ENCODE data around the gene NFATC2.

NFATC2 gene

DNA sequence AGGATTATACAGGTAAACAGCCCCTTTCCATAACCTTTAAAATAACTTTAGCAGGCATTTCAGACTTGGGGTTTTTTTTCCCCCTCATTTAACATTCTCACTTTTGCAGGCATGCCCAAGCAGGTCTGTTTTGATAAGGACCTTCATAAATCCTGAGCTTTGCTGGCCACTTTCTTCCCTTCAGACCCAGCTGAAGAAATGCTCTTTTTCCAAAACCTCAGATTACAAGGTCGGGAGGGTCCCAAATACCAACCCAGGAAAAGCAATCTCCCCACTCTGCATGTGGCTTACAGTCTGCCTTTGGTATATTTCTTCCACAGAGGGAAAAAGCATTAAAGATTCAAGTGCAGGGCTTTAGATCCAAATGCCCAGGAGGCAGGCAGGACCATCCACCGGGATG, 6.8 kb downstream of the NFATC2 start:
- DNase-seq, result no peak

DNA sequence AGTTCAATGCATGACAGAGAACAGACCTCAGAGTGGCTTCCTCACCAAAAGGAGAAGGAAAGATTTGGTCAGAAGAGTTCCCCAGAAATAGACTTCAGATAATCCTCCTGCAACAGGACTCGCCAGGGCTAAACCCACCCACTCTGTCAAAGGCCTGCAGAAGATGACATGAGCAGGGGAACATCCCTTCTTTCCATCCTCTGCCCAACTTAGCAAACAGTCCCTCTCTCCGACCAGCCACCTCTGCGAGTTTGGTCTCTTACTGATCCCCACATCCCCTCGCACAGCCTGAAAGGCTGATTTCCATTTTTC, 7.5 kb downstream of the NFATC2 start:
- no peak for DNase-seq

DNA sequence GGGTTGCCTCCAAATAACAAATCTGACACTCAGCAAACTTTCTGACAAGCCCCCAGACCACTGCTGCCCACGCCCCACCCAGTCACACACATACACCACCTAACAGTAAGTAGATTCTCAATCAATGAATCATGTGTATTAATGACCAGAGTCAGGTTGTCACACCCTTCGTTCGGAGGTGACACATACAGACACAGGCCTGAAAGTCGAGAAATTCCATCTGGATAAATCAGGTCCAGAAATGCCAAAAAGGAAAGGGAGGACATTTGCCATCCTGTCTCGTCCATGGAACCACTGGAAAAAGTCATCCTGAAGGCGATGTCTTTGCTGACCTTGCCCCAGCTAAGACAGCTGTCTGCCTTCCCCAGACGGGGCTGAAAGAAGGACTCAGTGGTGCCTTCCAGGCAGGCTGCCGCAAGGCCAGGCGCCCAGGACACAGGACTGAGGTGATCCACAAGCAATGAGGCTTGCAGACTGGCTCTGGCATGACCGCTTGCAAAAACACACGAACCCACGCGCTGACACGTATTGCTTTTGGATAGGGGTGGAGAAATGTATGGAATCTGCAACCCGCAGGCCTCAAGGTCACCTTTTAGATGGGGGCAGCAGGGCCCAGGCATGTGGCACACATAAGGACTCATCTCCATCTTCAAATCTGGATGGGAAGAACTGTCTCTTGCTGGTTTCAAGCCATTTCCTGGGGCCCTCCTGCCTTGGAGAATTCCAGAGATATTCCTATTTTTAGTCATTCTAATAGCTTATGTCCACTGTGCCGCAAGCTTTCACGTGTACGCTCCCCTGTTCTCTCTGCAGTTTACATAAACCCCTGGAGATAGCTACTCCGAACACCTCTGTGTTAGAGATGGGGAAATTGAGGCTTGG, 9.0 kb downstream of the NFATC2 start:
- DNase-seq, result no peak

DNA sequence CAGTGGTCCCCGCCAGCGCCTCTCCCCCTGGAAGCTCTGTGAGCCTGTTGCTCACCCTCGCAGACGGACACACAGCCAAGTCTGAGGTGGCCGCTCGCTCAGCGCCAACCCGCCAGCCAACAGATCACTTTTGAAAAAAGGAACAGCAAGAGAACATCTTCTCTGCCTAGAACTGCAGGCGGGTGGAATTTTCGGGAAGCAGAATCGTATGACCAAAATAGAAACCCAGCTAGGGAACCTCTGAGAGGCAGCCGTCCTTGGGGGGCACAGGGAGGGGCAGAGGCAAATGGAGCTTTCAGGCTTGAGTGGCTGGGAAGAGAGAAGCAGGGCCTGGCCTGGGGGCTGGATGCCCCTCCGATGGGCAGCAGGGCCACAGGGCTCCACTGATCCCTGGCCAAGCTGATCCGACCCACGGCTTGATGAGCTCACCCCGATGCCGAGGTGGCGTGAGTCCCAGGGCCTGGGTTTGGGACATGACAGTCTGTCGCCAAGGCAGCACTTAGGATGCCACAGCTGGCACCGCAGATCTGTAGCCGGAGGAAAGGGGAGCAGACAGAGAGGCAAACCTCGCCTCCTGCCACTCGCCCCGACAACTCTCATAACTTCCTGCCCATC, 9.8 kb downstream of the NFATC2 start:
- DNase-seq, result no peak

DNA sequence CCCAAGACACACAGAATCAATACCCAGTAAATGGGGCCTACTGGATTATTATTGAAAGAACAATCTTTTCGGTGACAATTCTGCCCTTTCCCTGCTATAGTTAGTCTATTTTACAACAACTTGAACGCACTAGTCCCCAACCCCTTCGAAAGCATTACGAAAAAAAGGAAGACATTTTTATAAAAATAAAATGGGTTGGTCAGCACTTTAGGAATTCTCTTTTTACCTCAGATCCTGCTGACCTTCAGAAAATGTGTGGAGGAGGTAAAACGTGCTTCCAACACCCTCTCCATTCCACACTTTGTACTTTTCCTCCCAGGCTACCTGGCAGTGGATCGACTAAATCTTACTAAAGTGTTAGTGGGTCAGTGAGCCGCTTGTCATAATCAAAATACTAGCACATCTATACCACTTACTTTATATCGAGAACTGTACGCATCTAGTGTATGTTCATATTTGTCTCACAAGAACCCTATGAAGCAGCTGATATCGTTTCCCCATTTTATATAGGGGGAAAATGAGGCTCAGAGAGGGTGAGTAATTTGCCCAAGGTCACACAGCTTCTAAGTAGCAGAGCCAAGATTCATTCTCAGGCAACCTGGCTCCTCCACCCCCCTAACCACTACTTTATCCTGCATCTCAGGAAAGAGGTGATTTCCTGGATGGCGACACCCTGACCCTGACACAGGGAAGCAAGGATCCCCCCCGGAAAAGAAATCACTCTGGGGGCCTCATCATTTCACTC, 10.6 kb downstream of the NFATC2 start:
- no peak for DNase-seq

DNA sequence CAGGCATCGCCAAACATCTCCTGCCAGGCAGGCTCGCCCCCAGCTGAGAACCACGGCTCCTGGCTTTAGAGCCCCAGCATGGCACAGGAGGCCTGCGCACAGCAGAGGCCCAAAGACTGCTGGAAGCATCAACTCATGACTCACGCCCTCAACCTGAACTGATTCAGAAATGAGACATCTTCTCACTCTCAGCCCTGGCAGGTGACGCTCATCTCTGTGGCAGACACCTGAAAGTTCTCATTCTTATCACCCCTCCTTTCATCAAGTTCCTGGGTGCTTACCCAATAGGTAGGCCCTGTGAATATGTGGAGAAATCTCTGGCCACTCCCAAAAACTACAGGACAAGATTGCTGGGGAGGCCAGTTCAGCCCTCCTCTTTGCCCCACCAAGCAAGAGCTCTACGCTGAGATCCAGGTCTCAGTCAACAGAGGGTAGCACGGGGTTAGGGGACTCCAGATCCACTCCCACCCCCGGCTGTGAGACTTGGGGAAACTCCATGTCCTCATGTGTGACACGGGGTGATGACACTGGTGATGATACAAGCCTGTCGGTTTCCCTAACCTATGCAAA, 11.3 kb downstream of the NFATC2 start:
- DNase-seq, result peak; percentile 67

DNA sequence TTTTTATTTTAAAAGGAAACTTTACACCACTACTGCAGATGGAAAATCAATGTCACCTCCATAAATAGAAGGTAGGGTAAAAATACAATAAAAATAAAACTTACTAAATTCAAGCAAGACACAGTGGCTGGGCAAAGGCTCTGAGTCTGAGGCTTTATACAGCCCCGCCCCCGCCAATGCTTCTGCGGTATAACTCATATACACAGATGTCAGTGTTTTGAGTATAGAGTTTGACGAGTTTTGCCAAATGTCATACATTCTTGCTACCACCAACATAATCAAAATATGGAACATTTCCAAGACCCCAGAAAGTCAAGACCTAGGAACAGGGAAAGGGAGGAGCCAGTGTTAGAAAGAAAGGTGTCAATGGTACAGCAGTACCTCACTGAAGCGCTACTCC, 12.8 kb downstream of the NFATC2 start:
- peak; percentile 76 for DNase-seq

DNA sequence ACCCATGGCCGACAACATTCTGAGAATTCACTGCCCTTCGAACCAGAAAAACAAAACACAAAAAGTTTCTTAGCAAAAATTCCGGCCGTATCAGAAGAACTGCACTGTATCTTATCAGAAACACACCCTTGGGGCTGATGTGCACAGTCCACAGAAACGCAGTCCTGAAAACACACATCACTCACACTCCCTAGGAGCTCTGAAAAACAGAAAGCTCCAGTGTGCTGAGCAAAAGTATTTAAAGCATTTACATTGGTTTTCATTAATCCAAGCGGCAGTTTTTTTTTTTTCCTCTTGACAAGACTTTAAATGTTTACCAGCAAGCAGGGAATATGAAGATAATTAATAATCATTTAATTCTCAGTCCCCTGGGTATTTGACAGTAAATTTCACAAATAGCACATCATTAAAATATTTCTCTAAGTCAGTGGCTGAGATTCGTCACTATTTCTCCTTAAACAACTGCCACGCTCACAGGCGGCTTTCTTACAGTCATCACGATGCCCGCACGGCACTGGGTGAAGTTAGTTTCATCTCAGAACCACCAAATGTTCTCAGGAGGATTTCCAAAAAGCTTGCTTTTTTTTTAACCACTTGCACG, 13.3 kb downstream of the NFATC2 start:
- no peak for DNase-seq

DNA sequence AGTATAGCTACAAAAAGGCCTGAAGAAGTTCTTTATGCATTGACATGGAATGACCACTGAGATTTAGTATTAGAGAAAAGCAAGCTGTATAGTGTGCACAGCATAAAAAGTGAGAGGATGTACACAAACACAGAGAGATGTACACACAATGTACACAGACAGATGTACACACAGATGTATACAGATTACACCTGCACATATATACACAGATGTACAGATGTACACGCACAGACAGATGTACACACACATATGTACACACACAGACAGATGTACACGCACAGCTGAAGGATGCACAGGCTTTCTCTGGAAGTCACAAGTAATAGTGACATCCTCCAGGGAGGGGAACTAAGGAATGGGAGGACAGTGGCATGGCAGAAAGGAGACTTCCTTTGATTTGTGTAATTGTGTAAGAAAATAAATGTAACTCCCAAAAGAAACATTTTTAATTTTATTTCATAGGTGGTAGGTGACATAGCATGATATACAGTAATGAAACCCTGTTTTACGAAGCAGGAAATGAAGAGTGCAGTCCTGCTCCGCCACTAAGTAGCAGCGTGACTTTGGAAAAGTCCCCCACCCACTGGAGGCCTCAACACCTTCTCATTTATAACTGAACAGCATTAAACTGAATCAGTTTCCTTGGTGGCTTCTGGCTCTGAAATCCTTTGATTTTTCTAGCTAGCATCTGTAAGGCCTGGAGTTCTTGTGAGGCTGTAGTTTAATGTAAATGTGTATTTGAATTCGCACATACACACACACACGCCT, 14.1 kb downstream of the NFATC2 start:
- DNase-seq, result peak; percentile 56

DNA sequence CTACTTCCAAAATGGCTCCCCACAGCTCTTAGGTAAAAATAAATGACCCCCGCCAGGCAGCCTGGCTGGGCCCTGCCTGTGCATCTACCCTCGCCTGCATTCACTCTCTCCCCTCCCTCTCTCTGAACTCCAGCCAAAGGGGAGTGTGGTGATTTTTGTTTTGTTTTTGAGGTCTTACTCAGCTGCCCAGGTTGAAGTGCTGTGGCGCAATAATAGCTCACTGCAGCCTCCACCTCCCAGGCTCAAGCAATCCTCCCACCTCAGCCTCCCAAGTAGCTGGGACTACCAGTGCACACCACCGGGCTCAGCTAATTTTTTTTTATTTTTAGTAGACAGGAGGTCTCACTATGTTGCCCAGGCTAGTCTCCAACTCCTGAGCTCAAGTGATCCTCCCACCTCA, 15.8 kb downstream of the NFATC2 start:
- DNase-seq, result no peak

DNA sequence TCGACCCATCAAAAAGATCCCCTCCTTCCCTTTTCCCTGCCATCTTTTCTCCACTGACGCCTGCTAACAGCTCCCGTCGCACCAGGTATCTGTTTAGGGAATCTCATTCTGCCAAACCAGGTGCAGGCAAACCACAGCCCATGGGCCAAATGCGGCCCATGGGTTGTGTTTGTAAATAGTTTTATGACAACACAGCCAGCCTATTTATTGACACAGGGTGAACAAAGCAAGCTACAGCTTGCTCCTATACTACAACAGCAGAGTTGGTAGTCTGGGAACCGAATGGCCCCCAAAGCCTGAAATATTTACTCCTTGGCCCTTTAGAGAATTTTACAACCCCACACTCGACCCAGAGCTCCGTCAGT, 16.4 kb downstream of the NFATC2 start:
- DNase-seq, result no peak

DNA sequence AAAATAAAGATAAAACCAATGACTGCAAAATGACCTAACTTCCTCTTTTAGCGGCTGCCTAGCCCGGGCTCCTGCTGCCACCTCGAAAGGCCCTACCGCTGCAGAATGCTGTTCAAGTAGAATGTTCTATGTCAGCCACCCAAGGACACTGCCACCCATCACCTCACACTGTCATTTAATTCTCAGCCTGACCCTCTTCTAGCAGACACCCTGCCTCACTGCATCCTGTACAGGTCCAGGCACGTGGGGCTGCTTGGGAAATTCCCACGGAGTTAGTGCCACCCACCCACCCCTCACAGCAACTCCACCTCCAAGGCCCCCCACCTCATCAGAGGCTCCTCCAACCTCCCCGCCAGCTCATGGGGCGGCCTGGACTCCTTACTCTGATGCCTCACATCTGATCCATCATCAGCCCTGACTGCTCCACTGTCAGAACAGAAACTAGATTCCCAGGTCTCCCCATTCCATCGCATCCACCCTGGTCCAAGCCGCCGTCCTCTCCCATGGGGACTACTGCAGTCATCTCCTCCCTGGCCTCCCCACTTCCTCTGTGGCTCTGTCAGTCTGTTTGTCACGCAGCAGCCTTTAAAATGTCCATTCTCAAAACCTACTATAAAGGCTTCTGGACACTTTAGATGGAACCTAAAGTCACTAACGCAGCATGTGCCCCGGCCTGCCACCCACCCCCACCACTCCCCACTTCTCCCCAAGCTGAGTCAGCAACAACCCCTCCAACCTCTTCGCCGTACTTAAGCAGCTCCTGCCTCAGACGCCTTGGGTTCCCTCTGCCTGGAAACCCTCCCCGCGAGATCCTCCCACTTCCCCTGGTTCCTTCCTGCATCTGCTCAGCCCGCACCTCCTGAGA, 17.0 kb downstream of the NFATC2 start:
- DNase-seq, result peak; percentile 53

DNA sequence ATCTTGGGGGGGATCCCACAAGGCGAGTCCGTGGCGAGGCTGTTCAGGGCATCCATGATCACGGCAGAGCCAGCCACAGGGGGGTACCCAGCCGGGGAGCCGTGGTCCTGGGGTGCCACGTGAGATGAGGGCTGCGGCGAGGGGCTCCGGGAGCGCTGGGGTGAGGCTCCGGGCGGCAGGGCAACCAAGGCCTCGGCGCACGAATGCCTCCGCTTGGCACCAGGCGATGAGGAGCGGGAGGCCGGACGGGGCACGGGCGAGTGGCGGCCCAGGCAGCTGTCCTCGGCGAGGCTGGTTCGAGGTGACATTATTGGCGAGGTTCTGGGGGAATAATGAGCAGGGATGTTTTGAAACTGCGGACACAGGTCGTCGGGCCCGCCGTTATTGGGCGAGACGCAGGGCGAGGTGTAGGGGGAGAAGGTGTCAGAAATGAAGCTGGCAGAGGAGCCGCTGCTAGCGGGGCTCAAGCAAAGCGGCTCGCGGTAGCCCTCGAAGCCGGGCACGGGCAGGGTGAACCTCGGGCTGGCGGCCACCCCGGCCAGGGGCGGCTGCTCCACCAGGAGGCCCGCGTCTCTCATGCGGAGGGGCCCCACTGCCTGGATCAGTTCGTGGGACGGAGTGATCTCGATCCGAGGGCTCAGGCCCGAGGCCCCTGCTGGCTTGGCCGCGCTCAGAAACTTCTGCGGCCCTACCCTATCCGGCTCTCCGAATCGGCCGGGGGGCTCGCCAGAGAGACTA, 19.1 kb downstream of the NFATC2 start:
- no peak for DNase-seq

DNA sequence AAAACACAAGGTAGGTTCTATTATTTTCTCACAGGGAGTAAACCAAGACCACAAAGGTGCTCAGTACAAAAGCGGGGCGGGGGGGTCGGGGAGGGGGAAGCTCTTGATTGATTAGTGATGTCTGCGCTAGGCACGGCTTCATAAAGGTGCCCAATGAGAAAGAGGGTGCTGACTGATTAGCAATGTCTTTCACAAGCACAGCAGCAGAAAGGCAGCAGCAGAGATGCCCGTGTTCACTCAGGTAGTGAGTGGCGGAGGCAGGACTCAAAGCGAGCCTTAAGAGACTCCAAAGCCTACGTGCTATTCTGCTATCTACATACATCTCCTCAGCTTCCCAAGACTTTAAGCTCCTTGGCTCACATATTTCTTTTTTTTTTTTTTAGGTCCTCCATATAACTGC, 20.3 kb downstream of the NFATC2 start:
- DNase-seq, result no peak

DNA sequence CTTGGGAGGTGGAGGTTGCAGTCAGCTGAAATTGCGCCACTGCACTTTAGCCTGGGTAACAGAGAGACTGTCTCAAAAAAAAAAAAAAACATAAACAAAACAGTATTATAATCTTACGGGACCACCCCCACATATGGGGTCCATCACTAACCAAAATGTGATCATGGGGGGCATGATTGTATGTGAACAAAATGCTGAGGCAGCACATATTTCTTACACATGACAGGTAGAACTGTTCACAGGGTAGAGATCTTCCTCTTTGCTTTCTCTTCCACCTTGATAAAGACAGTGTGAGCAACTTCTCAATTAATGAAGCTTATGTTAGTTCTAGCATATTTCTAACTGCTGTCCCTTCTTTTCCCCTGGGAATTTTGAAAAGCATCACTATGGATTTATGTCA, 24.7 kb downstream of the NFATC2 start:
- no peak for DNase-seq

DNA sequence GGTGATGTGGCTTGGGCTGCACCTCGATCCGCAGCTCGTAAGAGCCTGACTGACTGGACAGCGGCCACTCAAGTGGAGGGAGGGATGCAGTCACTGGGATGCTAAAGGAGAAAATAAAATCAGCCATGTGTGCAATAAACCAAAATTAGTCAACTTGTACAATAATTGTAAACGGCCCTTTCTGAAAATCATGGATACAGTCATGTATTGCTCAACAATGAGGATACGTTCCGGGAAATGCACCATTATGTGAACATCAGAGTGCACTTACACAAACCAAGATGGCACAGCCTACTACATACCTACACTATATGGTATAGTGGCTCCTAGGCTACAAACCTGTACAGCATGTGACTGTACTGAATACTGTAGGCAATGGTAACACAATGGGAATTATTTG, 25.7 kb downstream of the NFATC2 start:
- DNase-seq, result no peak

DNA sequence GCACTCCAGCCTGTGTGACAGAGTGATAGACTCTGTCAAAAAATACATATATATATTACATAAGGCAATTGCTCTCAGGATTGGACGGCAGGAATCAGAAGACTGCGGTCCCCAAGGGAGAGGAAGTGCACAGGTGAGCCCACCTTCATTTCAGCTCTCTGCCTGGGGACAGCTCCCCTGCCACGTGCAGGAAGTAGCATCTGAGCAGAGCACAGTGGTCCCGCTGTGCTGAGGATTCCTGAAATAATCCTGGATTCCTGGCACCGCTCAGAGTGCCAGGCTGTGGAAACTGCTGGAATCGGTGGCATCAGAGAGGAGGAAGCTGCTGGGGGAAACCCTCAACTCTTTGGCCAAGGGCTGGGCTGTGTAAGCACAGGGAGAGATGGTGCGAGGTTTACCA, 27.7 kb downstream of the NFATC2 start:
- DNase-seq, result no peak

DNA sequence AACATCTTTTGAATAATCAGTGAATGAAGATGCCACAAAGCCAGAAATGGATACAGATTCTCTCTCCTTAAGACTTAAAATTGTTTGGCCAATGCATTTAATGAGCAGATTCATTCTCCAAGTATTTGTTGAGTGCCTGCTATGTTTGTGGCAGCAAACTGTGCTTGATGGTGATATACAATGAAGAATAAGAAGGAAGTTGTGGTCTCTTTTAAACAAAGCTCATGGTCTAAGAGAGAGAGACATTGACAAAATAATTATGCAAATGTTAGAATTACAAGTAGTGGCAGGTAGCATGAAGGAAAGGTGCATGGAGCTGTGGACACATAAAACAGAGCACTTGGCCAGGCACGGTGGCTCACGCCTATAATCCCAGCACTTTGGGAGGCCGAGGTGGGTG, 28.3 kb downstream of the NFATC2 start:
- DNase-seq, result no peak

DNA sequence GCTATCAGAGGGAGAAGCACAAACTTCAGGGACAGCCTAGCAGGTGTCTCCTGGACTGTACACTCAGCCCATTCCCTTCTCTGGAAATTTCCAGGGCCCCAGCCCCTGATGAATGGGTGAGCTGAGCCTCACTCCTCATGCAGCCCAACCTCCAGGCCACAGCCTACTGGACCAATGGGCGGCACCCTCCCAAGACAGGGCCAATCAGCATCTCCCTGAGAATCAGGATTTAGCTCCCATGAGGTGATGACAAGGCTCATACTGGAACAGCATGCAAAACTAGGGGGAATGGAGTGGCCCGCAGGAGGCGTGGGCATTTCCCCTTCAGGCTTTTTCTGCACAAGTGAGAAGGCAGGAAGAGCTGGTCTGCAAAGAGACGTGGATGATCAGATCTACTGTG, 29.0 kb downstream of the NFATC2 start:
- no peak for DNase-seq

DNA sequence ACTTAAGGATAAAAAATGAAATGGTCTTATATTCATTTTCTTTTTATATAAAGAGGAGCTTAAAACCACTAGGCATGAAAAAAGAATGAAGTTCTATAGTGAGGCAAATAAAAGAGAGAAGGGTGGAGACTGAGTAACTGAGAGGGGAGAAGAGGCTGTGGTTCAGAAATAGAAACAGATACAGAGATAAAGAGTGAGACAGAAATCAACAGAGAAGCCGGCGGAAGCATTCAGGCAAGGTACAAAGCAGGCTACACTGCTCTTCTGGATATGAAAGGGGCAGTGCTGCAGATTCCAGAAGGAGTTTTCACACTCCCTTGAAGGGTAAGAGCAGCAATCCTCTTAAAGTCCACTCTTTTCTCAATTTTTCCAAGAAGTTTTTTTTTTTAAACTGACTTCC, 29.9 kb downstream of the NFATC2 start:
- no peak for DNase-seq
